ENCODE results near the gene NELFB.

- TF ChIP-seq, protein P1, sequence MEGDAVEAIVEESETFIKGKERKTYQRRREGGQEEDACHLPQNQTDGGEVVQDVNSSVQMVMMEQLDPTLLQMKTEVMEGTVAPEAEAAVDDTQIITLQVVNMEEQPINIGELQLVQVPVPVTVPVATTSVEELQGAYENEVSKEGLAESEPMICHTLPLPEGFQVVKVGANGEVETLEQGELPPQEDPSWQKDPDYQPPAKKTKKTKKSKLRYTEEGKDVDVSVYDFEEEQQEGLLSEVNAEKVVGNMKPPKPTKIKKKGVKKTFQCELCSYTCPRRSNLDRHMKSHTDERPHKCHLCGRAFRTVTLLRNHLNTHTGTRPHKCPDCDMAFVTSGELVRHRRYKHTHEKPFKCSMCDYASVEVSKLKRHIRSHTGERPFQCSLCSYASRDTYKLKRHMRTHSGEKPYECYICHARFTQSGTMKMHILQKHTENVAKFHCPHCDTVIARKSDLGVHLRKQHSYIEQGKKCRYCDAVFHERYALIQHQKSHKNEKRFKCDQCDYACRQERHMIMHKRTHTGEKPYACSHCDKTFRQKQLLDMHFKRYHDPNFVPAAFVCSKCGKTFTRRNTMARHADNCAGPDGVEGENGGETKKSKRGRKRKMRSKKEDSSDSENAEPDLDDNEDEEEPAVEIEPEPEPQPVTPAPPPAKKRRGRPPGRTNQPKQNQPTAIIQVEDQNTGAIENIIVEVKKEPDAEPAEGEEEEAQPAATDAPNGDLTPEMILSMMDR (IDR thresholded peaks at IDR 0.05), result no peak
- no peak for TF ChIP-seq POLR2A (IDR thresholded peaks at IDR 0.05)
Measured at GRCh38 chr9:137278061-137278701, 23.1 kb downstream of the NELFB start.
